HG03066 (cell line): Measurements from ENCODE around the gene TESMIN.

ENCODE experiments used
- ATAC-seq: cut with Tn5 transposase; IDR thresholded peaks from one replicate; pipeline ENCODE4 v1.9.1; 2021; ENCODE audit warnings: low read depth; ENCODE audit not compliant: unreplicated experiment

Gene TESMIN

DNA sequence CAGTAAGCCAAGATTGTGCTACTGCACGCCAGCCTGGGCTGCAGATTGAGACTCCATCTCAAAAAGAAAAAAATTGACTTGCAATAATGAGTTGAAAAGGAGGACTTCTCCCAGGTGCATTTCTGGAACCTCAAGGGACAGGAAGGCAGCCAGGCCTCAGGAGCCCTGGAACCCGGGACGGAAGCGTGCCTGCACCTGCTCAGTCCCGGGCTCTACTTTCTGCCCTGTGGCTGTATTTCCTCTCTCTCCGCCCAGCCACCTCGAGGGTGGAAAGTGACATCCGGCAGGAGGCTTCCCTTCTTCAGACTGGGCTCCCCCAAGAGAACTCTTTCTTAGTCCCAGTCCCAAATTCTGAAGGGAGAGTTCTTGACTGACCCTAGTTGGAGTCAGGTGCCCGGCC, 87.2 kb downstream of the TESMIN start:
- ATAC-seq = no peak

DNA sequence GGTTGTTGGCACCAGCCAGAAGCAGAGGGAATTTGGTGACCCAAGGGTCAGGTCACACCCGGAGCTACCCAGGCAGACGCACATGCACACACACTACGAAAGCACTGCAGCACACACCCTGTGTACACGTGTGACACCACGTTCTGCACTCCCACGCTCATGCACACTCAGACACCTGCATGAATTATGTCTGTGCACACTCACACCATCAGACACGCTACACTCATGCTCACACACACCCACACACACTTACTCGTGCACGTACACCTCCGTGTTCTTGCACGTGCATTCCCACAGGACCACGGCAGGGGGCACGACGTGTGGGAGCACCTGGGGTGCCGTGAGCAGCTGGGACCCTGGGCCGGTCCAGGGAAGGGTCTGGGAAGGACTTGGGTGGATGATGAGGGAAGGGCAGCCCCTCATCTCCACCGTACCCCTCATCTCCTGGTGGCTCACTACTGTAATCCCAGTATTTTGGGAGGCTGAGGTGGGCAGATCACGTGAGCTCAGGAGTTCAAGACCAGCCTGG, 87.8 kb downstream of the TESMIN start:
- ATAC-seq = no peak

DNA sequence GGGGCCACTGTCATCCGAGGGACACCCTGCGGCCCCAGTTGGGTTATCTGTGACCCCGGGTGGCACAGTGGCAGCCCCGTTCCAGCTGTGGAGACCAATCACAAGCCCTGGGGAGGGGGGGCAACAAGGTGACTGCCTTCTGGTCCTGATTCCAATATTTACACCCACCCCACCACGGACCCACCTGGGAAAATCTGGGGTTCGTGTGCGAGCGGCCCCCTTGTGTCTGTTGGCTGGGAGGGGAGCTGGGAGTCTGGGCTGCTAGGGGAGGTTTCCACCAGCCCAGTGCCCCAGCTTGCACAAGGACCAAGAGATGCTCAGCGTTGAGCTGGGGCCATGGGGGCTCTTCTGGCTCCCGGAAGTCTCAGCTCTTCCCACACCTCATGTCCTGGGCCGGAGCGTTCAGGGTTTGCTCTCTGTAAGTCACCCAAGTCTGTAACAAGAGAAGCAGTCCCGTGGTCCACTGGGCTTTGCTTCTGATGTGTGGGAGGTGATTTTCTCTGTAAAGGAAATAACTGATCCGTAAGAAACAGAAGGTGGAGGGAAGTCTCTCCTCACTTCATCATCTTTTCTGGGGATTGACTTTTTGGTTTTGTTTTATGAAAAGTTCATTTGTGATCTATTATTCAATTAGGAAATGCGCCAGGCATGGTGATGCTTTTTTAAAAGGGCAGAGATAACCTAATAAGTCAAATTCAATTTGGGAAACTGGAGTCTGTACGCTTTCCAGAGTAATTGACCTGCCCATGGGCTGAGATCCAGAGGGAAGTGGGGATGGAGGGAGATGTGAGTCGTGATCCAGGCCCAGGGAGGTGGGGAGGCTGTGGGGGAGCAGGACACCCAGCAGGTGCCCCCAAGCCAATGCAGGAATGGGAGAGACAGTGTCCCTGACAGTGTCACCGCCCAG, 89.4 kb downstream of the TESMIN start:
- ATAC-seq = no peak

DNA sequence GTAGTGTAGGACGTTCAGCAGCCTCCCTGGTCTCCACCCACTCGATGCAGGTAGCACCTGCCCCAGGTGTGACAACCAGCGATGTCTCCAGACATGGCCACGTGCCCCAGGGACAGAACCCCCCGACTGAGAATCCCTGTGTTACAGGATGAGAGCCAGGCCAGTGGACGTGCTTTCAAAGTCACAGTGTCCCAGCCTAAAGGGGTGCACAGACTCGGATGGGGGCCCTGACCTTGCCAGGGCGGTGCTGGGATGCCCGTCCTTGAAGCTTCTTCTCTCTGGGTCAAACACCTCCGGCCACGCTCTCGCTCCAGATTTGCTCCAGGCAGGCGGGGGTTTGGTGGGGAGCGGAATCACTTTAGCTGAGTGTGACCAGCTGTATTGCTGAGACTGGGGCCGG, 90.3 kb downstream of the TESMIN start:
- ATAC-seq = no peak

DNA sequence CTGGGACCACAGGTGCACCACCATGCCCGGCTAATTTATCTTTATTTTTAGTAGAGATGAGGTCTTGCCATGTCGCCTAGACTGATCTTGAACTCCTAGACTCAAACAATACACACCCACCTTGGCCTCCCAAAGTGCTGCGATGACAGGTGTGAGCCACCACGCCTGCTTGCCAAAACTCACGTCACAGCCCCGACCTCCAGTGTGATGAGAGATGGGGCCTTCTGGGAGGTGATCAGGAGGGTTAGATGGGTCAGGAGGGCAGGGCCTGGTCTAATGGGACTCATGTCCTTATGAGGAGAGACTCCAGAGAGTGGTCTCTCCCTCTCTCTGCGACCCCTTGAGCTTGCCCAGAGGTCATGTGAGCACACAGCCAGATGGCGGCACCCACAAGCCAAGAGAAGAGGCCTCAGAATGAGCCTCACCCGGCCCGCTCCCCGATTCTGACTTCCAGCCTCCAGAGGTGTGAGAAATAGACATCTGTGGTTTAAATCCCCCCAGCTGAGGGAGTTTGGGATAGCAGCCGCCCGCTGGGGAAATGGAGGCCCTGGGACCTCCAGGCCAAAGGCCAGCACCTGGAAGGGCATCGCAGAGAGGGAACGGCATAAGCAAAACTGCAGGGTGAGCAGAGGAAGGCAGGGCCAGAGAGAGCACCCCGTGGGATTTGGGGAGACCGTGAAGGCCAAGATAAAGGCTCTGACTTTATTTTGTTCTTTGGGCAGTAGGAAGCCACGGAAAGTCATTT, 91.1 kb downstream of the TESMIN start:
- no peak for ATAC-seq

DNA sequence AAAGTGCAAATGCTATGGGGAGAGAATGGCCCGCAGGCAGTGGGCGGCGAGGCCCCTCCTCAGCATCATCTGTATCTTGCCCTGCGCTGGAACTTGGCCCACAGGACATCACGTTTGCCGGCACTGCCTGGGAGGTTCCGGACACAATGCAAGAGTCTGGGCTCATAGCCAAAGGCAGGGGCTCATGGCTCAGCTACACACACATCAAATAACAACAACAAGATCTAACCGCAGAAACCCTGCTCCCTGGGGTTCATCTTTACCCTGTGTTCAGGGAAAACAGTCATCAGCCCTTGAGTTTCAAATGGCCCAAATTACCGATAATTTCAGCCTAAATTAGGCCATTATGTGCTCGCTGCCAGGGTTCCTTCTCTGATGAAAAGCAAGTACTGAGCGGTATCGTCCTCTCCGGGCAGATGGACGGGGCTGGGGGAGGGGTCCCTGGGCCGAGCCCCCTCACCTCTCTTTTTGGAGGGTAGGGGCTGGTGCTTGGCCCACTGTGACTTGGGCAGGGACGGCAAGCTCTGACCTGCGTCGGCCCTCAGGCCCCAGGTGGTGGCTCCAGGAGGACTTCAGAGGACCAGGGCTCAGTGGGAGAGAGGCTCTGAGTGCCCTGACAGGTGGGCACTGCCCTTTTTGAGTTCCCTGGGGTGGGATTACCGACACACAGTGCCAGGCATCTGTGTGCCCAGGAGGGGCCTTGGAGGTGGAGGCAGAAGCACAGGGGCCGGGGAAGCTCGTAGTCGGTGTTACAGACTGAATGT, 92.0 kb downstream of the TESMIN start:
- ATAC-seq = no peak

DNA sequence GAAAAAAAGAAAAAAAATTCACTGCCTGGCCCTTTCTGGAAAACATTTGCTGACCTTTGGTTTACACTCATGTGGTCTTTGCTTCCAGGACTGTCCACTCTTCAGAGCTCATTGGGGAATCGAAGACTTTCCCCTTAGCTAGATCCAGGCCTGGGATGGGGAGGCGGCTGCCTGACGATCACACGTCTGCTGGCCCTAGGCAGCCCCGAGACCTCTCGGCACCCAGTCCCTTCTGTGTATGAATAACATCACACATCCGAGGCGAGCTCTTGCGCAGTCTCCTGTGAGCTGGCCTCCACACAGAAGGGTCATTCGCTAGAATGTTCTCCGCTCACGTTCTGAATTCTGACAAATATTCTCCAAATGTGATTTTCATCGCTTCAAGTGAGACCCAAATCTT, 92.7 kb downstream of the TESMIN start:
- ATAC-seq = no peak

DNA sequence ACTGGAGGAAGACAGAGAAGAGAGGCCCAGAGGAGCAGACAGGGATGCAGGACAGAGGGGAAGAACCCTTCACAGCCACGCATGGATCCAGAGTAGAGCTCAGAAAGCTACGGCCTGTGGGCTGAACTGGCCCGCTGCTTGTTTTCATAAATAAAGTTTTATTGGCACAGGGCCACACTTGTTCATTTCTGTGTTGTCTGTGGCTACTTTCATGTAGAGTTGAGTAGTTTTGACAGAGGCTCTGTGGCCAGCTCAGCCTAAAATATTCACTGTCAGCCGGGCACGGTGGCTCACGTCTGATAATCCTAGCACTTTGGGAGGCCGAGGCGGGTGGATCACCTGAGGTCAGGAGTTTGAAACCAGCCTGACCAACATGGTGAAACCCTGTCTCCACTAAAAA, 93.2 kb downstream of the TESMIN start:
- ATAC-seq = no peak
